Breast epithelium (tissue), 3 donors: Measurements from ENCODE around the gene RPUSD3.

Experiments
- CTCF ChIP-seq, 3 donors: fragments of 450-650 bp; IDR thresholded peaks; one replicate each; pipeline ENCODE4 v1.5.1; 2016 to 2017; ENCODE audit warnings: antibody characterized with exemption in 3 of 3, mild to moderate bottlenecking in 3 of 3, moderate library complexity in 3 of 3
- POLR2A ChIP-seq: fragments of 450-650 bp; IDR thresholded peaks from one replicate; pipeline ENCODE4 v1.6.1; 2016; ENCODE audit warnings: antibody characterized with exemption, mild to moderate bottlenecking, moderate library complexity

- TF ChIP-seq CTCF (IDR thresholded peaks at IDR 0.05) (no peak), POLR2A (no peak)
Measured at GRCh38 chr3:9795207-9795606, 48.6 kb downstream of the RPUSD3 start.
